ENCODE data around the gene KIRREL3.

GRCh38 chr11:126725521-126725920 is 275.0 kb downstream of the KIRREL3 start:
- TF ChIP-seq, protein P1, sequence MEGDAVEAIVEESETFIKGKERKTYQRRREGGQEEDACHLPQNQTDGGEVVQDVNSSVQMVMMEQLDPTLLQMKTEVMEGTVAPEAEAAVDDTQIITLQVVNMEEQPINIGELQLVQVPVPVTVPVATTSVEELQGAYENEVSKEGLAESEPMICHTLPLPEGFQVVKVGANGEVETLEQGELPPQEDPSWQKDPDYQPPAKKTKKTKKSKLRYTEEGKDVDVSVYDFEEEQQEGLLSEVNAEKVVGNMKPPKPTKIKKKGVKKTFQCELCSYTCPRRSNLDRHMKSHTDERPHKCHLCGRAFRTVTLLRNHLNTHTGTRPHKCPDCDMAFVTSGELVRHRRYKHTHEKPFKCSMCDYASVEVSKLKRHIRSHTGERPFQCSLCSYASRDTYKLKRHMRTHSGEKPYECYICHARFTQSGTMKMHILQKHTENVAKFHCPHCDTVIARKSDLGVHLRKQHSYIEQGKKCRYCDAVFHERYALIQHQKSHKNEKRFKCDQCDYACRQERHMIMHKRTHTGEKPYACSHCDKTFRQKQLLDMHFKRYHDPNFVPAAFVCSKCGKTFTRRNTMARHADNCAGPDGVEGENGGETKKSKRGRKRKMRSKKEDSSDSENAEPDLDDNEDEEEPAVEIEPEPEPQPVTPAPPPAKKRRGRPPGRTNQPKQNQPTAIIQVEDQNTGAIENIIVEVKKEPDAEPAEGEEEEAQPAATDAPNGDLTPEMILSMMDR (IDR thresholded peaks at IDR 0.05), result no peak
- TF ChIP-seq POLR2A (IDR thresholded peaks at IDR 0.05), result no peak

Measured in esophagus squamous epithelium (tissue), 4 donors.